Stimulated activated naive CD8-positive, alpha-beta T cell treated with anti-CD3 and anti-CD28 coated beads, Interleukin-15, amount 100 ng/mL, for 72 hours (primary cell): ENCODE measurements around the gene MPHOSPH6.
"Not testable (repeated sequence)": the region's sequence is repeated elsewhere in the genome, so short reads cannot be mapped to it uniquely, and the experiment has no call there.

Experiments
- ATAC-seq: fragments of 150-1000 bp; cut with Tn5 transposase; 2 replicates; pipeline ENCODE4 v1.10.0; 2021; ENCODE audit warnings: mild to moderate bottlenecking, moderate library complexity
- DNase-seq, 2 donors: peaks; one replicate each; pipeline ENCODE4 v3.0.0; 2021 to 2022
- H3K27ac Mint-ChIP-seq, 2 donors: one replicate each; pipeline ENCODE4 v1.8.0; 2022; ENCODE audit warnings: mild to moderate bottlenecking in 2 of 2, mixed read lengths in 2 of 2, moderate library complexity in 2 of 2
- H3K27me3 Mint-ChIP-seq: one replicate; pipeline ENCODE4 v1.8.0; 2022; ENCODE audit warnings: mixed read lengths
- H3K4me1 Mint-ChIP-seq: one replicate; pipeline ENCODE4 v1.8.0; 2022; ENCODE audit warnings: mild to moderate bottlenecking, mixed read lengths
- H3K4me3 Mint-ChIP-seq, 2 donors: one replicate each; pipeline ENCODE4 v1.8.0; 2022; ENCODE audit warnings: mild to moderate bottlenecking in 2 of 2, mixed read lengths in 2 of 2, moderate library complexity in 1 of 2
- H3K9me3 Mint-ChIP-seq, 2 donors: one replicate each; pipeline ENCODE4 v1.8.0; 2022; ENCODE audit warnings: mixed read lengths in 2 of 2

Gene MPHOSPH6

GRCh38 chr16:82169861-82170845 lies at the start of gene MPHOSPH6:
MPHOSPH6 (minus strand) TSS chr16:82170224; CDS start chr16:82170175, 49 bp downstream.
- H3K27me3 Mint-ChIP-seq, result peaks cover 30% of the 10 kb centered on the region
- H3K9me3 Mint-ChIP-seq, result peaks cover 0 to 8% of the 10 kb centered on the region in 2 donors
- peaks cover 22% of the 10 kb centered on the region for H3K4me1 Mint-ChIP-seq
- DNase-seq, result peak; percentile 87 to 88
- peak; percentile 97 for ATAC-seq
- H3K4me3 Mint-ChIP-seq, result peak within 1 kb of the TSS; percentile 86 to 88
- H3K27ac Mint-ChIP-seq, result peak within 1 kb of the TSS; percentile 95 to 97

- no peak for ATAC-seq
- no peak for DNase-seq
- no peaks in the 10 kb centered on the region for H3K4me1 Mint-ChIP-seq
- H3K9me3 Mint-ChIP-seq, result peaks cover 0 to 4% of the 10 kb centered on the region in 2 donors
- H3K27ac Mint-ChIP-seq, result no peak overlapping the region
- no peaks in the 10 kb centered on the region for H3K27me3 Mint-ChIP-seq
- H3K4me3 Mint-ChIP-seq, result no peak overlapping the region
These were observed 49.3 kb upstream of the MPHOSPH6 start for GRCh38 chr16:82219298-82219697.

- not testable (repeated sequence) for DNase-seq, H3K4me3 Mint-ChIP-seq, ATAC-seq, H3K4me1 Mint-ChIP-seq, H3K9me3 Mint-ChIP-seq, H3K27ac Mint-ChIP-seq
- H3K27me3 Mint-ChIP-seq, result peaks cover 46% of the 10 kb centered on the region
These were observed 39.3 kb upstream of the MPHOSPH6 start for GRCh38 chr16:82209314-82209713.

GRCh38 chr16:82203198-82203597 lies 33.2 kb upstream of the MPHOSPH6 start:
- Mint-ChIP-seq H3K4me1 (no peaks in the 10 kb centered on the region), H3K27me3 (peaks cover 17% of the 10 kb centered on the region), H3K4me3 (no peak overlapping the region), H3K27ac (no peak overlapping the region), H3K9me3 (peaks cover 0 to 8% of the 10 kb centered on the region in 2 donors)
- ATAC-seq, result no peak
- no peak for DNase-seq

GRCh38 chr16:82201926-82202325 lies 31.9 kb upstream of the MPHOSPH6 start:
- no peak overlapping the region for H3K4me3 Mint-ChIP-seq
- peaks cover 0 to 8% of the 10 kb centered on the region in 2 donors for H3K9me3 Mint-ChIP-seq
- ATAC-seq (no peak), DNase-seq (no peak)
- no peak overlapping the region for H3K27ac Mint-ChIP-seq
- H3K27me3 Mint-ChIP-seq, result peaks cover 15% of the 10 kb centered on the region
- no peaks in the 10 kb centered on the region for H3K4me1 Mint-ChIP-seq

GRCh38 chr16:82201351-82201750 lies 31.3 kb upstream of the MPHOSPH6 start:
- Mint-ChIP-seq H3K4me3 (no peak overlapping the region), H3K4me1 (no peaks in the 10 kb centered on the region), H3K27ac (no peak overlapping the region), H3K27me3 (peaks cover 10% of the 10 kb centered on the region), H3K9me3 (peaks cover 0 to 8% of the 10 kb centered on the region in 2 donors)
- no peak for DNase-seq
- ATAC-seq, result no peak

GRCh38 chr16:82199209-82199608 lies 29.2 kb upstream of the MPHOSPH6 start:
- no peak overlapping the region for H3K27ac Mint-ChIP-seq
- H3K4me3 Mint-ChIP-seq, result no peak overlapping the region
- peaks cover 8% of the 10 kb centered on the region for H3K27me3 Mint-ChIP-seq
- no peak for DNase-seq
- H3K4me1 Mint-ChIP-seq, result no peaks in the 10 kb centered on the region
- ATAC-seq, result no peak
- H3K9me3 Mint-ChIP-seq, result peaks cover 0 to 8% of the 10 kb centered on the region in 2 donors

- ATAC-seq, result no peak
- peaks cover 8% of the 10 kb centered on the region for H3K4me1 Mint-ChIP-seq
- H3K27ac Mint-ChIP-seq, result no peak overlapping the region
These were observed 27.7 kb upstream of the MPHOSPH6 start for GRCh38 chr16:82197540-82198240.

GRCh38 chr16:82195917-82196494 lies 26.0 kb upstream of the MPHOSPH6 start:
- Mint-ChIP-seq H3K27me3 (peaks cover 2% of the 10 kb centered on the region), H3K27ac (peak overlapping the region in 1 of 2 donors; percentile 41), H3K4me3 (peak overlapping the region in 1 of 2 donors; percentile 30), H3K9me3 (peaks cover 0 to 3% of the 10 kb centered on the region in 2 donors), H3K4me1 (peaks cover 14% of the 10 kb centered on the region)
- ATAC-seq (no peak), DNase-seq (no peak)

More at GRCh38 chr16:82197540-82198240, 27.7 kb upstream of the MPHOSPH6 start:
- peaks cover 8% of the 10 kb centered on the region for H3K27me3 Mint-ChIP-seq
- DNase-seq, result no peak
- peaks cover 0 to 8% of the 10 kb centered on the region in 2 donors for H3K9me3 Mint-ChIP-seq
- no peak overlapping the region for H3K4me3 Mint-ChIP-seq

- Mint-ChIP-seq H3K27ac (no peak overlapping the region), H3K4me1 (peaks cover 18% of the 10 kb centered on the region), H3K9me3 (no peaks in the 10 kb centered on the region), H3K4me3 (no peak overlapping the region), H3K27me3 (peaks cover 17% of the 10 kb centered on the region)
- ATAC-seq (no peak), DNase-seq (no peak)
These were observed 24.1 kb upstream of the MPHOSPH6 start for GRCh38 chr16:82194086-82194485.

GRCh38 chr16:82192665-82193064 lies 22.6 kb upstream of the MPHOSPH6 start:
- peak overlapping the region; percentile 24 to 52 for H3K4me3 Mint-ChIP-seq
- H3K27me3 Mint-ChIP-seq, result peaks cover 17% of the 10 kb centered on the region
- no peaks in the 10 kb centered on the region for H3K9me3 Mint-ChIP-seq
- peaks cover 26% of the 10 kb centered on the region for H3K4me1 Mint-ChIP-seq
- peak; percentile 12 to 33 for DNase-seq
- peak overlapping the region; percentile 51 to 79 for H3K27ac Mint-ChIP-seq
- peak; percentile 98 for ATAC-seq

- no peak overlapping the region for H3K27ac Mint-ChIP-seq
- H3K4me3 Mint-ChIP-seq, result no peak overlapping the region
- peaks cover 39% of the 10 kb centered on the region for H3K4me1 Mint-ChIP-seq
- H3K9me3 Mint-ChIP-seq, result no peaks in the 10 kb centered on the region
- ATAC-seq (no peak), DNase-seq (no peak)
- peaks cover 27% of the 10 kb centered on the region for H3K27me3 Mint-ChIP-seq
These were observed 20.4 kb upstream of the MPHOSPH6 start for GRCh38 chr16:82190386-82190785.

GRCh38 chr16:82187829-82188228 lies 17.8 kb upstream of the MPHOSPH6 start:
- H3K4me1 Mint-ChIP-seq, result peaks cover 32% of the 10 kb centered on the region
- H3K9me3 Mint-ChIP-seq, result no peaks in the 10 kb centered on the region
- H3K27me3 Mint-ChIP-seq, result peaks cover 27% of the 10 kb centered on the region
- H3K27ac Mint-ChIP-seq, result no peak overlapping the region
- DNase-seq, result peak; percentile 12 to 18
- peak; percentile 80 for ATAC-seq
- peak overlapping the region in 1 of 2 donors; percentile 29 for H3K4me3 Mint-ChIP-seq

GRCh38 chr16:82185012-82185411 lies 15.0 kb upstream of the MPHOSPH6 start:
- H3K4me3 Mint-ChIP-seq, result no peak overlapping the region
- peaks cover 21% of the 10 kb centered on the region for H3K4me1 Mint-ChIP-seq
- no peaks in the 10 kb centered on the region for H3K9me3 Mint-ChIP-seq
- ATAC-seq (no peak), DNase-seq (no peak)
- peaks cover 17% of the 10 kb centered on the region for H3K27me3 Mint-ChIP-seq
- no peak overlapping the region for H3K27ac Mint-ChIP-seq

GRCh38 chr16:82184213-82184612 lies 14.2 kb upstream of the MPHOSPH6 start:
- H3K27me3 Mint-ChIP-seq, result peaks cover 15% of the 10 kb centered on the region
- no peak overlapping the region for H3K27ac Mint-ChIP-seq
- H3K9me3 Mint-ChIP-seq, result no peaks in the 10 kb centered on the region
- DNase-seq (no peak), ATAC-seq (no peak)
- H3K4me3 Mint-ChIP-seq, result no peak overlapping the region
- H3K4me1 Mint-ChIP-seq, result peaks cover 21% of the 10 kb centered on the region
